GM23248 (cell line): ENCODE results near the gene FAM209A.

ENCODE experiments used
- EZH2 ChIP-seq: fragments of 200-600 bp; sonication (generic); IDR thresholded peaks from 2 replicates; pipeline ENCODE4 v1.6.1; 2018; ENCODE audit warnings: antibody characterized with exemption, mild to moderate bottlenecking; ENCODE audit not compliant: insufficient read depth, poor library complexity, severe bottlenecking
- EZH2phosphoT487 ChIP-seq: fragments of 200-600 bp; sonication (generic); IDR thresholded peaks from 2 replicates; pipeline ENCODE4 v1.6.1; 2018; ENCODE audit warnings: antibody characterized with exemption, moderate library complexity, mild to moderate bottlenecking, low read depth; ENCODE audit not compliant: insufficient read depth

DNA sequence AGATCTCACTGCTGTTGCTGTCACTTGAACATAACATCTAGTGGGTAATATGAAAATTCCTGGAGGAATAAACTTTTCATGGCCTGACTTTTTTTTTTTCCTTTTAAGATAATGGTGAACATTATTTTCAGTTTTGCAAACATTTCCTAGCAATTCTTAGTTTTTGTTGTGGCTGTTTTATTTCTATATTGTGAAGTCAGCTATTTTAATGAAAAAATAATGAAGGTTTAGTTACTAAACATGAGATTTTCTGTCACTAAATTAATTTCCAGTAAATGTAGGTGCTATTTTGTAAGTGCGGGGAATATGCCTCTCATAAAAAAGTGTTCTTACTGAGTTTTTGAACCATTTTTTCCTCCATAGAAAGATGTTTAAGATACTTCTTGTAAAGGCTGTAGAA lies 23.4 kb upstream of the FAM209A start:
- TF ChIP-seq EZH2 (no peak), EZH2phosphoT487 (no peak)
